Ovary (tissue), 9 donors: Measurements from ENCODE around the gene FXYD1. TPM values are rescaled to one million over a fixed set of nuclear protein-coding genes. Genes with fewer than 3 reads are reported as not detected.

Experiments used
- DNase-seq, 5 donors: peaks; one replicate each; pipeline ENCODE4 v3.0.0-alpha.2; 2019 to 2020
- H3K27ac ChIP-seq, 2 donors: fragments of 200-600 bp; one replicate each; pipeline versions ENCODE4 v1.5.1 to v1.8.0; 2019 to 2022
- H3K27me3 ChIP-seq: fragments of 200-600 bp; one replicate; pipeline ENCODE4 v1.8.0; 2022
- H3K36me3 ChIP-seq: fragments of 200-600 bp; sonication (generic); one replicate; pipeline ENCODE4 v1.5.1; 2019
- H3K4me1 ChIP-seq: one replicate; pipeline ENCODE4 v1.8.1; 2013; ENCODE audit warnings: mild to moderate bottlenecking, moderate library complexity; ENCODE audit not compliant: insufficient read depth
- H3K4me3 ChIP-seq: fragments of 200-600 bp; sonication (generic); one replicate; pipeline ENCODE4 v1.5.1; 2017
- H3K9me3 ChIP-seq, 2 donors: fragments of 200-600 bp in 1 of 2; sonication (generic) in 1 of 2; one replicate each; pipeline versions ENCODE4 v1.5.1 to v1.8.1; 2013 to 2019; ENCODE audit warnings: mild to moderate bottlenecking in 1 of 2, moderate library complexity in 1 of 2
- EP300 ChIP-seq: sonication (generic); formaldehyde crosslinking; IDR thresholded peaks from one replicate; pipeline ENCODE4 v1.6.1; 2017; ENCODE audit warnings: antibody characterized with exemption
- POLR2A ChIP-seq: fragments of 450-650 bp; IDR thresholded peaks from one replicate; pipeline ENCODE4 v1.6.1; 2017; ENCODE audit warnings: antibody characterized with exemption, mild to moderate bottlenecking, moderate library complexity
- WGBS, 3 donors: extraction: QIAGEN DNeasy Blood & Tissue Kit in 1 of 3; methylation state at CpG; one replicate each; pipeline versions ENCODE4 v1.1.5 to v1.1.7; 2013 to 2017; 5-methylcytosine and 5-hydroxymethylcytosine counted together
- intact Hi-C, 4 donors: fragments of 100-400 bp; cut with DNase I; formaldehyde crosslinking; loops; one replicate each; pipeline versions ENCODE4 v1.11.0 to v1.15.1; 2022 to 2023
- polyA plus RNA-seq, 2 donors: library from polyadenylated mRNA; stranded (reverse); fragments of 200-250 nt in 1 of 2; fragments of 350-450 nt in 1 of 2; fragmentation: Illumina TruSeq in 1 of 2; extraction: RNeasy Lipid Tissue Mini Kit (QIAGEN cat#74804) in 1 of 2; gene quantifications; one replicate each; pipeline ENCODE4 v1.2.3, GENCODE V29; 2013 to 2014
- total RNA-seq, 7 donors: library from RNA; depleted of rRNA in 2 of 7; stranded (reverse); fragments of >200 nt in 2 of 7; fragmentation: NEBNext Ultra II Directional in 3 of 7; extraction: Animal tissue kit (Norgen Biotek cat#: 25700) in 3 of 7; gene quantifications; one replicate each; pipeline versions ENCODE4 v1.1.0 to v1.2.4, GENCODE V29; 2016 to 2023
- TF ChIP-seq, protein P1 (sequence below), 3 donors: fragments of 450-650 bp in 2 of 3; fragments of 200-600 bp in 1 of 3; IDR thresholded peaks; one replicate each; pipeline versions ENCODE4 v1.5.1 to v1.8.0; 2016 to 2022; ENCODE audit warnings: antibody characterized with exemption in 3 of 3, mild to moderate bottlenecking in 1 of 3
- donor health status: DM: no; HTN: no; CAD: no; lungs with moderate emphysema.
- donor health status: DM: no; HTN: no; CAD: no.
- donor health status: Bipolar disorder and iron deficiency.
- donor health status: DM: yes; HTN: yes; CAD: no.
- donor health status: DM: no; HTN: no; CAD: no.
- donor health status: DM: yes; HTN: yes; CAD: no.

The FXYD1 gene
- total and polyA plus RNA-seq, 9 donors = 26.7 to 204 (median 95.8) TPM

DNA sequence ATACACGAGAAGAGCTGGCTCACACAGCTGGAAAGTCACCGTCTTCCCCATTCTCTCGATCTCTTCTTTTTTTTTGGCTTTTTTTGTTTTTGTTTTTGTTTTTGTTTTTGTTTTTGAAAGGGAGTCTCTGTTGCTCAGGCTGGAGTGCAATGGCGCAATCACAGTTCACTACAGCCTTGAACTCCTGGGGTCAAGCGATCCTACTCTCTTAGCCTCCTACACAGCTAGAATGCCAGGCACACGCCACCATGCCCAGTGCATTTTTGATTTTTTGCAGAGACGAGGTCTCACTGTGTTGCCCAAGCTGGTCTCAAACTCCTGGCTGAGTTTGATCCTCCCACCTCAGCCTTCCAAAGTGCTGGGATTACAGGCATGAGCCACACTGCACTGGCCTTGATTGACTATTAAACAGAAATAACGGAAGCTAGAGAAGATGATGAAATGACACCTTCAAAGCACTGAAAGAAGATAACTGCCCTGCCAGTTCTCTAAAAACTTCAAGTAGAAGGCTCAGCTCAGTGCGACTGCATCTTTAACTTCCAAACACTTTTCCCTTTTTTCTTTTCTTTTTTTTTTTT lies 19.0 kb upstream of the FXYD1 start:
- no peaks in the 10 kb centered on the region for H3K27me3 ChIP-seq
- no peak overlapping the region for H3K4me3 ChIP-seq
- TF ChIP-seq EP300 (no peak), POLR2A (no peak)
- TF ChIP-seq, protein P1, sequence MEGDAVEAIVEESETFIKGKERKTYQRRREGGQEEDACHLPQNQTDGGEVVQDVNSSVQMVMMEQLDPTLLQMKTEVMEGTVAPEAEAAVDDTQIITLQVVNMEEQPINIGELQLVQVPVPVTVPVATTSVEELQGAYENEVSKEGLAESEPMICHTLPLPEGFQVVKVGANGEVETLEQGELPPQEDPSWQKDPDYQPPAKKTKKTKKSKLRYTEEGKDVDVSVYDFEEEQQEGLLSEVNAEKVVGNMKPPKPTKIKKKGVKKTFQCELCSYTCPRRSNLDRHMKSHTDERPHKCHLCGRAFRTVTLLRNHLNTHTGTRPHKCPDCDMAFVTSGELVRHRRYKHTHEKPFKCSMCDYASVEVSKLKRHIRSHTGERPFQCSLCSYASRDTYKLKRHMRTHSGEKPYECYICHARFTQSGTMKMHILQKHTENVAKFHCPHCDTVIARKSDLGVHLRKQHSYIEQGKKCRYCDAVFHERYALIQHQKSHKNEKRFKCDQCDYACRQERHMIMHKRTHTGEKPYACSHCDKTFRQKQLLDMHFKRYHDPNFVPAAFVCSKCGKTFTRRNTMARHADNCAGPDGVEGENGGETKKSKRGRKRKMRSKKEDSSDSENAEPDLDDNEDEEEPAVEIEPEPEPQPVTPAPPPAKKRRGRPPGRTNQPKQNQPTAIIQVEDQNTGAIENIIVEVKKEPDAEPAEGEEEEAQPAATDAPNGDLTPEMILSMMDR (IDR thresholded peaks at IDR 0.05) = no peak
- no peaks in the 10 kb centered on the region for H3K9me3 ChIP-seq
- WGBS, 3 donors = 54 to 62% (median 56%) methylated on average over 9 of the region's 9 CpGs
- intact Hi-C loops = no loop called here
- DNase-seq = peak in 1 of 5 donors; percentile 67
- peak overlapping the region in 1 of 2 donors; percentile 87 for H3K27ac ChIP-seq
- peaks cover 14% of the 10 kb centered on the region for H3K4me1 ChIP-seq
- H3K36me3 ChIP-seq = no peaks in the 10 kb centered on the region

DNA sequence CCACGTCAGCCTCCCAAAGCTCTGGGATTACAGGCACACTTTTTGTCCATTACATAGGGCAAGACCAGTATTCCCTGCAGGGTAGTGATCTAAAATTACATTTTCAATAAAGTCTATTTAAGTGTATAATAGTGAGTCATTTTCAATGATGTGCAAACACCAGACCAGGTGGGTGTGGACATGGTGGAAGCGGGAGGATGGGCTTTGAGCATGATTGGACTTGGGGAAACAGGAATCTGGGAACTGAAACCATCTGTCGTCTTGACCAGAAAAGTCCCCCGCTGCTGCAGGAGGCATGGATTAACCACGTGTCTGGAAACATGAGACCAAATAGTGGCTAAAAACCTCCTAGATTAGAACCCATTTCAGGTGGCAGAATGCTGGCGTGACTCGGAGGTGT lies 18.1 kb upstream of the FXYD1 start:
- H3K4me1 ChIP-seq = peaks cover 14% of the 10 kb centered on the region
- no peak for TF ChIP-seq EP300
- TF ChIP-seq POLR2A = no peak
- TF ChIP-seq, protein P1 (IDR thresholded peaks at IDR 0.05) = no peak
- no peaks in the 10 kb centered on the region for H3K36me3 ChIP-seq
- no peak overlapping the region for H3K4me3 ChIP-seq
- H3K27ac ChIP-seq = peak overlapping the region in 1 of 2 donors; percentile 87
- WGBS, 3 donors = 46 to 57% (median 50%) methylated on average over 7 of the region's 7 CpGs
- H3K27me3 ChIP-seq = no peaks in the 10 kb centered on the region
- intact Hi-C loops = no loop called here
- no peaks in the 10 kb centered on the region for H3K9me3 ChIP-seq
- DNase-seq = no peak

DNA sequence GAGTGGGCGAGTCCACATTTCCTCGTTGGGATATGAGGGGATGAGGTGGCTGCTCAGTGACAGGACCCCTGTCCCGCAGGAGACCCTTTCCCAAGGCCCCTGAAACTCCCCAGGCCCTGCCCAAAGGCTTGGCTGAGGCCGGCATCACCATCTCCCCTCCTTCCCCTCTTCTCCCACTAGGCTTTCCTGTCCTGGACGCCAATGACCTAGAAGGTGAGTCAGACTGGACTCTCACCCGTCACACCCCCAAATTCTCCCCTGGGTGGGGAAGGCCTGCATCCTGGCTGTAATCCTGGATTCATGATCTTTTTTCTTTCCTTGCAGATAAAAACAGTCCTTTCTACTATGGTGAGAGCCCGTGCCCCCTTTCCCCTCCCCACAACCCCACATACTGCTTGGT lies 17.7 kb upstream of the FXYD1 start:
- 69 to 76% (median 73%) methylated on average over 7 of the region's 7 CpGs for WGBS, 3 donors
- DNase-seq = no peak
- intact Hi-C loops = no loop called here
- H3K4me1 ChIP-seq = peaks cover 14% of the 10 kb centered on the region
- H3K4me3 ChIP-seq = no peak overlapping the region
- H3K27me3 ChIP-seq = no peaks in the 10 kb centered on the region
- TF ChIP-seq POLR2A (no peak), EP300 (no peak)
- TF ChIP-seq, protein P1 (IDR thresholded peaks at IDR 0.05) = no peak
- H3K36me3 ChIP-seq = no peaks in the 10 kb centered on the region
- H3K9me3 ChIP-seq = no peaks in the 10 kb centered on the region
- H3K27ac ChIP-seq = peak overlapping the region in 1 of 2 donors; percentile 87

DNA sequence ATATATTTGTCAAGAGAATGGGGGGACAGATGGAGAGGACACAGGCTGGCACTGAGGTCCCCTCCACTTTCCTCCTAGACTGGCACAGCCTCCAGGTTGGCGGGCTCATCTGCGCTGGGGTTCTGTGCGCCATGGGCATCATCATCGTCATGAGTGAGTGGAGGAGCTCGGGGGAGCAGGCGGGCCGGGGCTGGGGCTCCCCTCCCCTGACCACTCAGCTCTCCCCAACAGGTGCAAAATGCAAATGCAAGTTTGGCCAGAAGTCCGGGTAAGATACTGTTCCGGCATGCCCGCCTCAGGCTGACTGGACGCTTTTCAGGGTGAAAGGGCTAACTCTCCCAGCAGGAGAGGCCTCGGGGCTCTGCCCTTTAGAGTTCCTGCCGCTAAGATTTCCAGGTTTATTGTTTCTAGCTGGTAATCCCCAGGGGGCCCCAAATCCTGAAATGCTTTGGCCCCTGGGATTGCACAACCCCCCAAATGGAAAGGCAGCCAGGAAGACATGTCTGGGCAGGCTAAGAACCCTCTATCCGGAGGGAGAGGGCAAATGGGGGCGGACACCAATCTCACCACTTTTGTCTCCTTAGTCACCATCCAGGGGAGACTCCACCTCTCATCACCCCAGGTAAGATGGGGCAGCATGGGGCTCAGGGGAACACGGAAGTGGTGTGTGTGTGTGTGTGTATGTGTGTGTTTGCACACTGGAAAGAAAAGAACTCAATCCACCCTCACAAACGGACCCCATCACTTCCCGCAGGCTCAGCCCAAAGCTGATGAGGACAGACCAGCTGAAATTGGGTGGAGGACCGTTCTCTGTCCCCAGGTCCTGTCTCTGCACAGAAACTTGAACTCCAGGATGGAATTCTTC lies 15.7 kb upstream of the FXYD1 start:
- H3K4me1 ChIP-seq = peaks cover 12% of the 10 kb centered on the region
- TF ChIP-seq POLR2A (no peak), EP300 (no peak)
- TF ChIP-seq, protein P1 (IDR thresholded peaks at IDR 0.05) = no peak
- H3K27me3 ChIP-seq = no peaks in the 10 kb centered on the region
- H3K4me3 ChIP-seq = no peak overlapping the region
- no peak for DNase-seq
- intact Hi-C loops = no loop called here
- H3K36me3 ChIP-seq = no peaks in the 10 kb centered on the region
- H3K9me3 ChIP-seq = no peaks in the 10 kb centered on the region
- WGBS, 3 donors = 74 to 80% (median 78%) methylated on average over 17 to 19 of the region's 19 CpGs
- peak overlapping the region in 1 of 2 donors; percentile 65 for H3K27ac ChIP-seq
